CD4-positive, alpha-beta T cell (primary cell): ENCODE data around the gene LRRC14B. TPM values are rescaled to one million over a fixed set of nuclear protein-coding genes. Genes with fewer than 3 reads are reported as not detected.
"Not testable (repeated sequence)": the region's sequence is repeated elsewhere in the genome, so short reads cannot be mapped to it uniquely, and the experiment has no call there.

Source experiments
- ATAC-seq: fragments of 200-7000 bp; cut with Tn5 transposase; one replicate; pipeline ENCODE4 v1.10.0; 2022; ENCODE audit warnings: mild to moderate bottlenecking; ENCODE audit not compliant: poor library complexity
- CTCF ChIA-PET: fragments of 350-600 bp; sonication (Branson Sonifier 250); formaldehyde crosslinking; loops from one replicate; lab custom pipeline; 2021; ENCODE audit warnings: antibody characterized with exemption, inconsistent platforms; lab: Charles Lee
- POLR2A ChIA-PET: fragments of 350-600 bp; sonication (Branson Sonifier 250); formaldehyde crosslinking; loops from one replicate; lab custom pipeline; 2021; ENCODE audit warnings: antibody characterized with exemption, inconsistent platforms; lab: Charles Lee
- DNase-seq, 14 experiments: peaks; one replicate each; pipeline ENCODE4 v3.0.0-alpha.2; 2013 to 2020; ENCODE audit warnings: mixed read lengths in 2 of 14
- H3K27ac ChIP-seq, 2 donors: one replicate each; pipeline versions ENCODE4 v1.5.1 to v1.7.0; 2013; ENCODE audit warnings: low read length in 2 of 2, low read depth in 1 of 2, mild to moderate bottlenecking in 1 of 2
- H3K27me3 ChIP-seq, 2 experiments: 1 replicate in 1 of 2; 2 replicates in 1 of 2; pipeline versions ENCODE4 v1.6.1 to v1.7.0; 2013; ENCODE audit warnings: low read length in 2 of 2, control low read depth in 1 of 2, mild to moderate bottlenecking in 1 of 2, moderate library complexity in 1 of 2; ENCODE audit not compliant: insufficient read depth in 2 of 2, control insufficient read depth in 1 of 2
- H3K36me3 ChIP-seq: one replicate; pipeline ENCODE4 v1.6.1; 2013; ENCODE audit warnings: low read length, control low read depth; ENCODE audit not compliant: insufficient read depth
- H3K4me1 ChIP-seq: one replicate; pipeline ENCODE4 v1.6.1; 2013; ENCODE audit warnings: low read length, control low read depth; ENCODE audit not compliant: insufficient read depth
- H3K4me3 ChIP-seq: one replicate; pipeline ENCODE4 v1.5.1; 2013; ENCODE audit warnings: mild to moderate bottlenecking, low read length, moderate library complexity
- H3K9me3 ChIP-seq, 2 experiments: 1 replicate in 1 of 2; 2 replicates in 1 of 2; pipeline versions ENCODE4 v1.6.1 to v1.7.0; 2013; ENCODE audit warnings: low read length in 2 of 2, mild to moderate bottlenecking in 2 of 2, control low read depth in 1 of 2, moderate library complexity in 1 of 2; ENCODE audit not compliant: control insufficient read depth in 1 of 2, insufficient read depth in 1 of 2
- H3K27ac Mint-ChIP-seq: one replicate; pipeline ENCODE4 v1.8.0; 2020; ENCODE audit warnings: mixed read lengths
- H3K27me3 Mint-ChIP-seq: one replicate; pipeline ENCODE4 v1.8.0; 2021; ENCODE audit warnings: mixed read lengths
- H3K36me3 Mint-ChIP-seq: one replicate; pipeline ENCODE4 v1.8.0; 2021; ENCODE audit warnings: low read depth, mixed read lengths
- H3K4me1 Mint-ChIP-seq: one replicate; pipeline ENCODE4 v1.8.0; 2021; ENCODE audit warnings: low read depth, mixed read lengths
- H3K4me3 Mint-ChIP-seq: one replicate; pipeline ENCODE4 v1.8.0; 2020; ENCODE audit warnings: mild to moderate bottlenecking, mixed read lengths
- H3K9me3 Mint-ChIP-seq: one replicate; pipeline ENCODE4 v1.8.0; 2020; ENCODE audit warnings: mixed read lengths
- intact Hi-C, 2 experiments: fragments of 100-400 bp; cut with DNase I in 1 of 2; cut with micrococcal nuclease in 1 of 2; formaldehyde crosslinking; loops; one replicate each; pipeline versions ENCODE4 v1.15.1 to v1.9.0; 2023 to 2025; cut with DNase I, micrococcal nuclease
- total RNA-seq, 174 experiments: library from RNA in 2 of 174; stranded (reverse) in 2 of 174; gene quantifications; one replicate each; pipeline ENCODE4 v1.2.3 and lab custom pipeline; 2021 to 2026
- TF ChIP-seq, protein P1 (sequence below): fragments of 200-600 bp; IDR thresholded peaks from one replicate; pipeline ENCODE4 v1.8.0; 2022; ENCODE audit warnings: antibody characterized with exemption, mild to moderate bottlenecking

LRRC14B gene
- total RNA-seq, 2 experiments from 2014 or later = 0.14 TPM; not detected in 1

DNA sequence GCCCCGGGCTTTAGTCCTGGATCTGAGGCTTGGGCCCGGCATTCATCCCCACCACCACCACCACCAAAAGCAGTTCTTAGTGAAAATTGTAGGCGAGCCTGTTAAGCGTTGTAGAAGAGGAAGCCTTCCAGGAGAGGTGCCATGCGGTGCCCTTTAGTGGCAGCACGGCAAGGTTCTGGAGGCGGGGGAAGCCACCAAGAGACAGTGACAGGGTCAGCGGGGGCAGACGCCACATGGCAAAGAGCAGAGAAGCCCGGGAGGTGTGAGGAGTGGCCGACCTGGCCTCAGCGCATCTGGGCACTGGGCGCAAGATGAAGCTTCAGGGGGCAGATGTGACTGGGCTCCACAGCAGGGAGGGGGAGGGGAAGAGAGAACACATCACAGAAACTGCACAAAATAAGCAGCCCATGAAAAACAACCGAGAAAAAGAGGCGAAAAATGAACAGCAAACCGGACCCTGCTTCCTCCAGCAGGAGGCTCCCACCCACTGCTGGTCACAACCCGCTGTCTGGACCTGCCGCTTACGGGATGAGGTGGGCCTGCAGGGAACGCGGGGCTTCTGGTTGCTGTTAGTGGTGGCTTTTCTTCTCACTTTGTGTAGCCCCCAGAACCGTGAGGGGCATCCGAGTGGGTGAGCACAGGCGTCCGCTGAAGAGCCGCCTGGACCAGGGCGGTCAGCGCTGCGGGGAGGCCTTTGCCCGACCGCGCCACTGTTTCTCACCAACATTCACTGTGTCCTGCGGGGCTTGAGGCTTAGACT, 4.3 kb downstream of the LRRC14B start:
- no peak overlapping the region for H3K27ac ChIP-seq
- DNase-seq (no peak), ATAC-seq (no peak)
- Mint-ChIP-seq H3K27ac (no peak overlapping the region), H3K9me3 (no peaks in the 10 kb centered on the region), H3K4me3 (no peak overlapping the region), H3K27me3 (no peaks in the 10 kb centered on the region), H3K4me1 (no peaks in the 10 kb centered on the region), H3K36me3 (no peaks in the 10 kb centered on the region)
- H3K27me3 ChIP-seq = peaks cover 4 to 5% of the 10 kb centered on the region in 2 experiments
- POLR2A ChIA-PET = no interaction called here
- TF ChIP-seq, protein P1, sequence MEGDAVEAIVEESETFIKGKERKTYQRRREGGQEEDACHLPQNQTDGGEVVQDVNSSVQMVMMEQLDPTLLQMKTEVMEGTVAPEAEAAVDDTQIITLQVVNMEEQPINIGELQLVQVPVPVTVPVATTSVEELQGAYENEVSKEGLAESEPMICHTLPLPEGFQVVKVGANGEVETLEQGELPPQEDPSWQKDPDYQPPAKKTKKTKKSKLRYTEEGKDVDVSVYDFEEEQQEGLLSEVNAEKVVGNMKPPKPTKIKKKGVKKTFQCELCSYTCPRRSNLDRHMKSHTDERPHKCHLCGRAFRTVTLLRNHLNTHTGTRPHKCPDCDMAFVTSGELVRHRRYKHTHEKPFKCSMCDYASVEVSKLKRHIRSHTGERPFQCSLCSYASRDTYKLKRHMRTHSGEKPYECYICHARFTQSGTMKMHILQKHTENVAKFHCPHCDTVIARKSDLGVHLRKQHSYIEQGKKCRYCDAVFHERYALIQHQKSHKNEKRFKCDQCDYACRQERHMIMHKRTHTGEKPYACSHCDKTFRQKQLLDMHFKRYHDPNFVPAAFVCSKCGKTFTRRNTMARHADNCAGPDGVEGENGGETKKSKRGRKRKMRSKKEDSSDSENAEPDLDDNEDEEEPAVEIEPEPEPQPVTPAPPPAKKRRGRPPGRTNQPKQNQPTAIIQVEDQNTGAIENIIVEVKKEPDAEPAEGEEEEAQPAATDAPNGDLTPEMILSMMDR = no peak
- peaks cover 7% of the 10 kb centered on the region for H3K4me1 ChIP-seq
- intact Hi-C loops = no loop called here
- CTCF ChIA-PET = no interaction called here
- no peak overlapping the region for H3K4me3 ChIP-seq
- no peaks in the 10 kb centered on the region for H3K36me3 ChIP-seq
- H3K9me3 ChIP-seq = peaks cover 0 to 7% of the 10 kb centered on the region in 2 experiments

DNA sequence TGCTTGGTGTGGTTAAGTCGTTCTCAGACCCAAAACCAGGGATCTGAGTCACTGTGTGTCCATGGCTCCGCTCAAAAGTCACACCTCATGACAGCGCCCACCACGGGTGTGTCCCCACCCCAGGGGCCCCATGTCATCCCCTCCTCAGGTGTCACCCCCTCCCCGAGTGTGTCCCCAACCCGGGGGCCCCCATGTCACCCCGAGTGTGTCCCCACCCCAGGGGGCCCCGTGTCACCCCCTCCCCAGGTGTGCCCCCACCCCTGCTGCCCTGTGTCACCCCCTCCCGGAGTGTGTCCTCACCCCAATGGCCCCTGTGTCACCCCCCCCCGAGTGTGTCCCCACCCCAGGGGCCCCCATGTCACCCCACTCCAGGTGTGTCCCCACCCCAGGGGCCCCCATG, 5.1 kb downstream of the LRRC14B start:
- no peak overlapping the region for H3K27ac ChIP-seq
- CTCF ChIA-PET = no interaction called here
- Mint-ChIP-seq H3K27ac (no peak overlapping the region), H3K4me3 (no peak overlapping the region), H3K4me1 (no peaks in the 10 kb centered on the region), H3K27me3 (no peaks in the 10 kb centered on the region), H3K36me3 (peaks cover 3% of the 10 kb centered on the region), H3K9me3 (no peaks in the 10 kb centered on the region)
- DNase-seq = no peak
- POLR2A ChIA-PET = no interaction called here
- no peak overlapping the region for H3K4me3 ChIP-seq
- intact Hi-C loops = no loop called here
- peaks cover 0 to 4% of the 10 kb centered on the region in 2 experiments for H3K27me3 ChIP-seq
- peaks cover 2% of the 10 kb centered on the region for H3K4me1 ChIP-seq
- TF ChIP-seq, protein P1 = no peak
- H3K9me3 ChIP-seq = no peaks in the 10 kb centered on the region
- H3K36me3 ChIP-seq = no peaks in the 10 kb centered on the region
- no peak for ATAC-seq

DNA sequence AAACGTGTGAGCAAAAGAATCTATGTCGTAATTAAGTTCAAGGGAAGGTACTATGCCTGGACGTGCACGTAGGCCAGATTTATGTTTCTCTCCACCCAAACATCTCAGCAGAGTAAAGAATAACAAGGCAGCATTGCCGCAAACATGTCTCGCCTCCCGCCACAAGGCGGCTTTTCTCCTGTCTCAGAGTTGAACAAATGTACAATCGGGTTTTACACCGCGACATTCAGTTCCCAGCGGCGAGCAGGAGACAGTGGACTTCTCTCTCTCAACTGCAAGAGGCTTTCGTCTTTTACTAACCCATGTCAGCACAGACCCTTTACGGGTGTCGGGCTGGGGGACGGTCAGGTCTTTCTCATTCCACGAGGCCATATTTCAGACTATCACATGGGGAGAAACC, 5.7 kb downstream of the LRRC14B start:
- POLR2A ChIA-PET, H3K27ac Mint-ChIP-seq, ATAC-seq, H3K36me3 Mint-ChIP-seq, CTCF ChIA-PET, H3K4me3 ChIP-seq, H3K9me3 Mint-ChIP-seq, H3K9me3 ChIP-seq, H3K4me1 Mint-ChIP-seq, H3K4me1 ChIP-seq, H3K27ac ChIP-seq, H3K27me3 ChIP-seq, DNase-seq, intact Hi-C loops, H3K36me3 ChIP-seq, H3K27me3 Mint-ChIP-seq, H3K4me3 Mint-ChIP-seq: not testable (repeated sequence)
